Thyroid gland (tissue), 4 donors: ENCODE results near the gene RANBP10.

Experiments
- CTCF ChIP-seq, 6 experiments: fragments of 200-600 bp in 3 of 6; fragments of 450-650 bp in 3 of 6; sonication (generic) in 3 of 6; IDR thresholded peaks; one replicate each; pipeline ENCODE4 v1.5.1; 2016 to 2019; ENCODE audit warnings: antibody characterized with exemption in 6 of 6, mild to moderate bottlenecking in 2 of 6, inconsistent platforms in 1 of 6, moderate library complexity in 1 of 6
- POLR2A ChIP-seq, 2 donors: fragments of 450-650 bp; IDR thresholded peaks; one replicate each; pipeline ENCODE4 v1.6.1; 2017; ENCODE audit warnings: antibody characterized with exemption in 2 of 2, mild to moderate bottlenecking in 2 of 2, moderate library complexity in 1 of 2

DNA sequence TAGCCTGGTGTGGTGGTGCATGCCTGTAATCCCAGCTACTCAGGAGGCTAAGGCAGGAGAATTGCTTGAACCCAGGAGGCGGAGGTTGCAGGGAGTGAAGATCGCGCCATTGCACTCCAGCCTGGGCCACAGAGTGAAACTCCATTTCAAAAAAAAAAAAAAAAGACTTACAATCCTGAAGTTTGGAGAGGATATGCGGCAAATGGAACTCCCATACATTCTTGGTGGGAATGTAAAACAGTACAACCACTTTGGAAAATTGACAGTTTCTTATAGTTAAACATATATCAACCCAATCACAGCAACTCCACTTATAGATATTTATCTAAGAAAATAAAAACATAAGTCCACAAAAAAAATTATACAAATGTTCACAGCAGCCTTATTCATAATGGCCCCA, 99.2 kb downstream of the RANBP10 start:
- TF ChIP-seq CTCF (IDR thresholded peaks at IDR 0.05): no peak
- no peak for TF ChIP-seq POLR2A (IDR thresholded peaks at IDR 0.05)
